Testis (tissue), 3 donors: ENCODE measurements around the gene PPP1R27. TPM values are rescaled to one million over a fixed set of nuclear protein-coding genes. Genes with fewer than 3 reads are reported as not detected.

ENCODE experiments used
- DNase-seq: peaks from one replicate; pipeline ENCODE4 v3.0.0-alpha.2; 2019
- H3K27ac ChIP-seq, 2 donors: fragments of 200-600 bp; sonication (generic); one replicate each; pipeline ENCODE4 v1.5.1; 2019
- H3K27me3 ChIP-seq: fragments of 200-600 bp; sonication (generic); one replicate; pipeline ENCODE4 v1.5.1; 2019
- H3K36me3 ChIP-seq: fragments of 200-600 bp; sonication (generic); one replicate; pipeline ENCODE4 v1.5.1; 2017; ENCODE audit warnings: low read depth; ENCODE audit errors: missing control alignments
- H3K4me1 ChIP-seq: fragments of 200-600 bp; sonication (generic); one replicate; pipeline ENCODE4 v1.5.1; 2019
- H3K4me3 ChIP-seq, 2 donors: fragments of 200-600 bp; sonication (generic); one replicate each; pipeline ENCODE4 v1.5.1; 2017 to 2019
- H3K9me3 ChIP-seq: fragments of 200-600 bp; sonication (generic); one replicate; pipeline ENCODE4 v1.5.1; 2017
- POLR2A ChIP-seq: fragments of 450-650 bp; IDR thresholded peaks from one replicate; pipeline ENCODE4 v1.6.1; 2017; ENCODE audit warnings: antibody characterized with exemption, mild to moderate bottlenecking, moderate library complexity
- WGBS, 2 donors: methylation state at CpG; one replicate each; pipeline ENCODE4 v1.1.5; 2018; 5-methylcytosine and 5-hydroxymethylcytosine counted together
- intact Hi-C: fragments of 100-400 bp; cut with DNase I; formaldehyde crosslinking; loops from one replicate; pipeline ENCODE4 v1.15.1; 2023; ENCODE audit warnings: low total_unique reads
- polyA plus RNA-seq: library from polyadenylated mRNA; stranded (reverse); fragments of 350-450 nt; fragmentation: Illumina TruSeq; extraction: RNeasy Lipid Tissue Mini Kit (QIAGEN cat#74804); gene quantifications from one replicate; pipeline ENCODE4 v1.2.3, GENCODE V29; 2014; ENCODE audit warnings: low read depth, low replicate concordance; ENCODE audit not compliant: insufficient read depth
- total RNA-seq, 2 donors: library from RNA; depleted of rRNA; stranded (reverse); fragments of >200 nt; gene quantifications; one replicate each; pipeline ENCODE4 v1.2.3, GENCODE V29; 2016
- TF ChIP-seq, protein P1 (sequence below), 3 experiments: fragments of 450-650 bp in 2 of 3; fragments of 200-600 bp in 1 of 3; sonication (generic) in 1 of 3; IDR thresholded peaks; one replicate each; pipeline ENCODE4 v1.5.1; 2016 to 2019; ENCODE audit warnings: antibody characterized with exemption in 3 of 3, mild to moderate bottlenecking in 2 of 3, moderate library complexity in 1 of 3

The PPP1R27 gene
- total and polyA plus RNA-seq, 3 donors from 2014 or later = 1.6 to 7.5 (median 1.9) TPM

DNA sequence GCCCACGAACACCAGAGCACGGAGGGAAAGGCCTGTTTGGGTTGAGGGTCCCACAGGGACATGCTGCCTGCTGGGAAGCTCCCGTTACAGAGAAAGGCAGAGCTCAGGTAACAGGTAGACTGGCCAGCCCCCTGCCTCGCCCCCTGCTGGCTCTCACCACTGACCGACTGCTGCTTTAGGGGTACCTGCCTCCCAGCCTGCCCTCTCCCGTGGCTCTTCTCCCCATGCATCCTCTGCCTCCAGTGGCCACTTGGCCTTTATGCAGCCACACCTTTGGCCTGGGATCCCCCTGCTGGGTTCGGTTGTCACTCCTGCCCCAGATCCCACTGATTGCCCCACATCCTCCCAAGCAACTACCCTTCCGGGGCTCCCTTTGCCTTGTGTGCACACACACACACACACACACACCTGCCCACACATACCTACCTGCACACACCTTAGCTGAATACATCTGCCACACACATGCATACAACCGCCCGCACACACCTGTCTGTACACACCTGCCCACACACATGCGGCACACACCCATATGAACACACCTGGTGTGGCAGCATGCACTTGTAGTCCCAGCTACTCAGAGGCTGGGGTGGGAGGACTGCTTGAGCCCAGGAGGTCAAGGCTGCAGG is 8.9 kb downstream of the PPP1R27 start:
- no peak overlapping the region for H3K4me3 ChIP-seq
- intact Hi-C loops = no loop called here
- H3K27me3 ChIP-seq = no peaks in the 10 kb centered on the region
- H3K36me3 ChIP-seq = no peaks in the 10 kb centered on the region
- H3K9me3 ChIP-seq = no peaks in the 10 kb centered on the region
- 89 to 92% methylated on average over 5 to 11 of the region's 11 CpGs for WGBS, 2 donors
- peaks cover 19% of the 10 kb centered on the region for H3K4me1 ChIP-seq
- no peak for DNase-seq
- TF ChIP-seq POLR2A = no peak
- TF ChIP-seq, protein P1, sequence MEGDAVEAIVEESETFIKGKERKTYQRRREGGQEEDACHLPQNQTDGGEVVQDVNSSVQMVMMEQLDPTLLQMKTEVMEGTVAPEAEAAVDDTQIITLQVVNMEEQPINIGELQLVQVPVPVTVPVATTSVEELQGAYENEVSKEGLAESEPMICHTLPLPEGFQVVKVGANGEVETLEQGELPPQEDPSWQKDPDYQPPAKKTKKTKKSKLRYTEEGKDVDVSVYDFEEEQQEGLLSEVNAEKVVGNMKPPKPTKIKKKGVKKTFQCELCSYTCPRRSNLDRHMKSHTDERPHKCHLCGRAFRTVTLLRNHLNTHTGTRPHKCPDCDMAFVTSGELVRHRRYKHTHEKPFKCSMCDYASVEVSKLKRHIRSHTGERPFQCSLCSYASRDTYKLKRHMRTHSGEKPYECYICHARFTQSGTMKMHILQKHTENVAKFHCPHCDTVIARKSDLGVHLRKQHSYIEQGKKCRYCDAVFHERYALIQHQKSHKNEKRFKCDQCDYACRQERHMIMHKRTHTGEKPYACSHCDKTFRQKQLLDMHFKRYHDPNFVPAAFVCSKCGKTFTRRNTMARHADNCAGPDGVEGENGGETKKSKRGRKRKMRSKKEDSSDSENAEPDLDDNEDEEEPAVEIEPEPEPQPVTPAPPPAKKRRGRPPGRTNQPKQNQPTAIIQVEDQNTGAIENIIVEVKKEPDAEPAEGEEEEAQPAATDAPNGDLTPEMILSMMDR (IDR thresholded peaks at IDR 0.05) = no peak
- no peak overlapping the region for H3K27ac ChIP-seq

DNA sequence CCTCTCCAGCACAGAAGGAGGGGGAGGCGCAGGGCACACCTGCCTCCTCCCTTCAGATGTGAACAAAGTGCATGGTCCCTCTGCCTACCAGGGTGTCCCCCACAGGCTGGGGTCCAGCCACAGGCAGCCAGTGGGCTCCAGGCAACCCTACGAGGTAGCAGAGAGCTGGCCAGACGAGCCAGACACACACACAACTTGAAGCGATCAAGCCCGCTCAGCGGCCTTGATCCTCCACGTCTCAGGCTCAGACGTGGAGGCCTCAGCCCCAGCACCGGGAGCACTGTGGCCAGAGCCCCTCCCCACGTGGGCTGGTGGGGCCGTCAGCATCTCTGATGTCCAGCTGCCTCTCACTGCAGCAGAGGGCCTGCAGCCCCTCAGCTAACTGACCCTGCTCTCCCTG is 10.3 kb downstream of the PPP1R27 start:
- Histone ChIP-seq H3K4me1 (peaks cover 20% of the 10 kb centered on the region), H3K9me3 (no peaks in the 10 kb centered on the region), H3K27ac (no peak overlapping the region), H3K4me3 (no peak overlapping the region), H3K27me3 (no peaks in the 10 kb centered on the region), H3K36me3 (no peaks in the 10 kb centered on the region)
- intact Hi-C loops = no loop called here
- TF ChIP-seq, protein P1 (IDR thresholded peaks at IDR 0.05) = no peak
- TF ChIP-seq POLR2A = no peak
- WGBS, 2 donors = 79% methylated on average over 11 of the region's 11 CpGs; no CpG with 5 or more reads in 1 of the 2 donors
- DNase-seq = no peak

DNA sequence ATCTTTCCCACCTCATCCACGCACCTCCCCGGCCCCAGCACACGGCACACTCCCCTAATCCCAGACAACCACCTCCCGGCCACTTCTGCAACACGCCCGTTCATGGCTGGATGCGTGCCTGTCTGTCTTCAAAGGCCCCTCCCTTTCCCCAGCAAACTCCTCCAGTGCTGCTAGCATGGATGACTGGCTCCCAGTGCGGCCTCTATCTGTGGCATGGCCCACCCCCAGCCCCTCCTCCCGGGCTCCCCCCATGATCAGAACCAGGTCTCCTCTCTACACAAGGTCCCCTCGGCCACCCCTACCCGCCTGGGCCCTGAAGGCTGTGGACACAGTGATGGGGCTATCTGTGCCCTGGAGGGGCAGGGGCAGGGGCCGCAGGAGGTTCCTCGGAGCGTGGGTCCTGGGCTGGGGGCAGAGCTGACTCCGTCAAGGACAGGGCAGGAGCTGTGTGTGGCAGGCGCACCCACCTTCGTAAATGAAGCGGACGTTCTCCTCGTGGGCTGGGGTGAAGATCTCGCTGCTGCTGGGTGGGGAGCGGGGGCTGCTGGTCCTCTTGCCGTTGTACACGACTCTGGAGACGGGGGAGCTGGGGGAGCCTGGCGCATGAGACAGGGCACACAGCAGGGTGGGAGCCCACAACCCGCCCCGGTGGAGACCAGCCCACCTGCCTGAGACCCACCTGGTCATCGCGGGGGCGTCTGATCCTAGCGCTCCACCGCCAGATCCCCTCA is 10.9 kb downstream of the PPP1R27 start:
- Histone ChIP-seq H3K27ac (no peak overlapping the region), H3K4me1 (peaks cover 20% of the 10 kb centered on the region), H3K27me3 (no peaks in the 10 kb centered on the region), H3K4me3 (no peak overlapping the region), H3K36me3 (no peaks in the 10 kb centered on the region), H3K9me3 (no peaks in the 10 kb centered on the region)
- no peak for TF ChIP-seq POLR2A
- TF ChIP-seq, protein P1 (IDR thresholded peaks at IDR 0.05) = no peak
- intact Hi-C loops = no loop called here
- WGBS, 2 donors = 89 to 92% methylated on average over 13 to 33 of the region's 33 CpGs
- no peak for DNase-seq

DNA sequence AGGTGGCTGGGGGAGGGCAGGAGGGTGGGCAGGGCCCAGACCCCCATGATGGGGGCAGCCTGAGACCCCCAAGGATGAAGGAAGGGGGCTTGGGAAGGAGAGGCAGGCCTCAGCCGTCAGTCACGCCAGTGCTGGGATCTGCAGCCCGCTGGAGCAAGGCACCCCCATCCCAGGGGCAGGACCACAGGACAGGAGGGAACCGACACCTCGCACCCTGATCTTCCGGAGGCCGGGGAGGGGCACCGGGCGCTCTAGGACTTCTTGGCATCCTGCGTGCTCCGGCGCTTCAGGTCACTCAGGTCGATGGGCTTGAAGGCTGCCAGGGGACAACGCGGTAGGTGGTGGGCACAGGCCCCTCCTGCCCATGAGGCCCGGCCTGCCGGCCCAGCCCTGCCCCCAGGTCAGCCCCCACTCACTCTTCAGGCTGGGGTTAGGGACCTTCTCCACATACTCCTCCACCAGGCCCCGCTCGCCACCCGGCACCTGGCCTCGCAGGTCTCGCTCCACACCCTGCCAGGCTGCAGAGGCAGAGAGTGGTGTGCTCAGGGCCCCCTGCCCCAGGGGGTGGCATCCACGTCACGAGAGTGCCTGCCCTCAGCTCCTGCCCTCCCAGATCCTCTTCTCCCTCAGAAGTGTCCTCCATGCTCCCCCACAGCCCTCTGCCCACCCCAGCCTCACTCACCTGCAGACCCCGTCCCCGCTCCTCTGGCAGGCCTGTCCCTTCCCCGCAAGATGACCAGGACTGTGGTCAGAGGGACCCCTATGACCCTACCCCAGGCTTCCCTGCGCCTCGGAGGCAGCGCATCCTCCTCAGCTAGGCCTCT is 11.6 kb downstream of the PPP1R27 start:
- TF ChIP-seq, protein P1 (IDR thresholded peaks at IDR 0.05) = no peak
- Histone ChIP-seq H3K27ac (no peak overlapping the region), H3K36me3 (no peaks in the 10 kb centered on the region)

More for the DNA sequence above, 11.6 kb downstream of the PPP1R27 start:
- H3K27me3 ChIP-seq = no peaks in the 10 kb centered on the region
- 88 to 96% methylated on average over 8 to 30 of the region's 30 CpGs for WGBS, 2 donors
- H3K4me3 ChIP-seq = no peak overlapping the region
- intact Hi-C loops = no loop called here
- DNase-seq = no peak
- H3K9me3 ChIP-seq = no peaks in the 10 kb centered on the region
- peaks cover 20% of the 10 kb centered on the region for H3K4me1 ChIP-seq
